H1 (cell line): ENCODE measurements around the gene OPCML. TPM values are rescaled to one million over a fixed set of nuclear protein-coding genes. Genes with fewer than 3 reads are reported as not detected.

ENCODE experiments used
- CTCF ChIA-PET: fragments of 300-600 bp; sonication (Branson Sonifier 250); formaldehyde crosslinking; loops from one replicate; lab custom pipeline; 2021; ENCODE audit not compliant: partially characterized antibody; lab: Charles Lee
- POLR2A ChIA-PET: fragments of 300-600 bp; sonication (Branson Sonifier 250); formaldehyde crosslinking; loops from one replicate; lab custom pipeline; 2021; ENCODE audit warnings: inconsistent platforms; ENCODE audit not compliant: partially characterized antibody; lab: Charles Lee
- DNase-seq, 2 experiments: peaks; one replicate each; pipeline versions ENCODE4 v3.0.0 to v3.0.0-alpha.2; 2010 to 2022; ENCODE audit warnings: low spot score in 2 of 2, low read depth in 1 of 2, mixed read lengths in 1 of 2
- FAIRE-seq: peaks from 2 replicates; lab custom pipeline; 2011; peaks lifted over from hg19 to GRCh38; lab: Jason Lieb, UNC
- H2AFZ ChIP-seq: 2 replicates; pipeline ENCODE4 v1.8.1; 2012; ENCODE audit warnings: low read length, inconsistent platforms
- H2AK5ac ChIP-seq: 2 replicates; pipeline ENCODE4 v1.6.1; 2013; ENCODE audit warnings: low read depth, low read length
- H2BK120ac ChIP-seq: replicated peaks from 2 replicates; pipeline ENCODE3; 2013; ENCODE audit warnings: low read depth, low read length, inconsistent platforms
- H2BK12ac ChIP-seq: 2 replicates; pipeline ENCODE4 v1.6.1; 2013; ENCODE audit warnings: low read depth, low read length
- H2BK15ac ChIP-seq: 2 replicates; pipeline ENCODE4 v1.6.1; 2013; ENCODE audit warnings: low read length
- H2BK20ac ChIP-seq: 2 replicates; pipeline ENCODE4 v1.6.1; 2013; ENCODE audit warnings: low read length
- H2BK5ac ChIP-seq: 2 replicates; pipeline ENCODE4 v1.6.1; 2013; ENCODE audit warnings: low read depth, low read length
- H3K14ac ChIP-seq: 2 replicates; pipeline ENCODE4 v1.6.1; 2013; ENCODE audit warnings: inconsistent platforms; ENCODE audit not compliant: insufficient read length
- H3K18ac ChIP-seq: 2 replicates; pipeline ENCODE4 v1.6.1; 2013; ENCODE audit warnings: low read length; ENCODE audit errors: extremely low read depth
- H3K23ac ChIP-seq: 2 replicates; pipeline ENCODE4 v1.6.1; 2013; ENCODE audit warnings: inconsistent platforms; ENCODE audit not compliant: insufficient read length
- H3K23me2 ChIP-seq: 2 replicates; pipeline ENCODE4 v1.6.1; 2013; ENCODE audit warnings: low read depth, low read length
- H3K27ac ChIP-seq: 2 replicates; pipeline ENCODE4 v1.6.1; 2011; ENCODE audit warnings: low read depth, low read length, inconsistent platforms
- H3K27me3 ChIP-seq, 4 experiments: replicated peaks in 1 of 4; 1 replicate in 1 of 4; 2 replicates in 3 of 4; pipeline versions ENCODE4 v1.6.1 to v1.8.1; 2011 to 2013; ENCODE audit warnings: low read length in 3 of 4, mild to moderate bottlenecking in 3 of 4, inconsistent platforms in 2 of 4, mixed read lengths in 2 of 4, moderate library complexity in 1 of 4; ENCODE audit not compliant: control insufficient read depth in 3 of 4, insufficient read depth in 3 of 4; ENCODE audit errors: extremely low read depth in 1 of 4
- H3K36me3 ChIP-seq, 4 experiments: 2 replicates each; pipeline versions ENCODE4 v1.6.1 to v1.8.1; 2011 to 2013; ENCODE audit warnings: mild to moderate bottlenecking in 4 of 4, low read length in 3 of 4, moderate library complexity in 2 of 4, control low read depth in 1 of 4, inconsistent platforms in 1 of 4; ENCODE audit not compliant: insufficient read depth in 4 of 4, control insufficient read depth in 2 of 4
- H3K4ac ChIP-seq: replicated peaks from 2 replicates; pipeline ENCODE3; 2013; ENCODE audit warnings: low read length, low read depth, mixed read lengths, inconsistent platforms; ENCODE audit not compliant: insufficient read length
- H3K4me1 ChIP-seq, 4 experiments: replicated peaks in 1 of 4; 1 replicate in 1 of 4; 2 replicates in 3 of 4; pipeline versions ENCODE4 v1.6.1 to v1.8.1; 2011 to 2013; ENCODE audit warnings: low read length in 3 of 4, inconsistent platforms in 2 of 4, mixed read lengths in 1 of 4; ENCODE audit not compliant: insufficient read depth in 4 of 4, control insufficient read depth in 3 of 4
- H3K4me2 ChIP-seq, 2 experiments: 2 replicates each; pipeline versions ENCODE4 v1.6.1 to v1.8.1; 2011 to 2013; ENCODE audit warnings: low read depth in 2 of 2, low read length in 2 of 2, control low read depth in 1 of 2, inconsistent platforms in 1 of 2, mild to moderate bottlenecking in 1 of 2; ENCODE audit not compliant: insufficient read depth in 1 of 2
- H3K4me3 ChIP-seq, 4 experiments: fragments of 200-600, 300-600 bp in 1 of 4; sonication (generic), shearing (Covaris generic), sonication (Bioruptor Twin) in 1 of 4; 2 replicates each; pipeline versions ENCODE4 v1.5.1 to v1.8.1; 2011 to 2016; ENCODE audit warnings: low read length in 4 of 4, low read depth in 3 of 4, control low read depth in 2 of 4, inconsistent platforms in 2 of 4, mild to moderate bottlenecking in 2 of 4, mixed read lengths in 1 of 4, moderate library complexity in 1 of 4; ENCODE audit not compliant: insufficient read depth in 2 of 4; ENCODE audit errors: extremely low read depth in 1 of 4
- H3K56ac ChIP-seq: replicated peaks from 2 replicates; pipeline ENCODE3; 2013; ENCODE audit warnings: low read depth, mild to moderate bottlenecking, mixed read lengths, low read length, inconsistent platforms; ENCODE audit not compliant: insufficient read length
- H3K79me1 ChIP-seq: 2 replicates; pipeline ENCODE4 v1.6.1; 2013; ENCODE audit warnings: low read depth, low read length, control low read depth
- H3K79me2 ChIP-seq, 2 experiments: 2 replicates each; pipeline versions ENCODE4 v1.6.1 to v1.8.1; 2012 to 2013; ENCODE audit warnings: low read length in 2 of 2, mild to moderate bottlenecking in 2 of 2, inconsistent platforms in 1 of 2; ENCODE audit not compliant: insufficient read depth in 2 of 2, control insufficient read depth in 1 of 2
- H3K9ac ChIP-seq, 4 experiments: replicated peaks in 1 of 4; 1 replicate in 1 of 4; 2 replicates in 3 of 4; pipeline versions ENCODE4 v1.6.1 to v1.8.1; 2011 to 2013; ENCODE audit warnings: low read depth in 3 of 4, low read length in 3 of 4, control low read depth in 2 of 4, mild to moderate bottlenecking in 2 of 4, moderate library complexity in 2 of 4, inconsistent platforms in 1 of 4; ENCODE audit errors: extremely low read depth in 1 of 4
- H3K9me3 ChIP-seq, 2 experiments: 2 replicates each; pipeline versions ENCODE4 v1.6.1 to v1.8.1; 2012 to 2013; ENCODE audit warnings: mild to moderate bottlenecking in 2 of 2, moderate library complexity in 2 of 2, control low read depth in 1 of 2, inconsistent platforms in 1 of 2, low read depth in 1 of 2, low read length in 1 of 2, mixed read lengths in 1 of 2; ENCODE audit not compliant: insufficient read depth in 2 of 2
- H4K20me1 ChIP-seq, 2 experiments: replicated peaks in 1 of 2; 2 replicates each; pipeline versions ENCODE3 to v1.8.1; 2011 to 2013; ENCODE audit warnings: inconsistent platforms in 2 of 2, low read length in 2 of 2, mild to moderate bottlenecking in 1 of 2; ENCODE audit not compliant: insufficient read depth in 2 of 2, control insufficient read depth in 1 of 2
- H4K5ac ChIP-seq: 2 replicates; pipeline ENCODE4 v1.6.1; 2013; ENCODE audit warnings: low read length, low read depth, mixed read lengths, inconsistent platforms; ENCODE audit not compliant: insufficient read length
- H4K8ac ChIP-seq: 2 replicates; pipeline ENCODE4 v1.8.0; 2013; ENCODE audit warnings: mild to moderate bottlenecking, moderate library complexity, low read length, inconsistent platforms; ENCODE audit not compliant: insufficient read depth; ENCODE audit errors: extremely low read depth
- H4K91ac ChIP-seq: replicated peaks from 2 replicates; pipeline ENCODE3; 2013; ENCODE audit warnings: low read length, mixed read lengths, inconsistent platforms; ENCODE audit not compliant: insufficient read length
- BACH1 ChIP-seq: IDR thresholded peaks from 2 replicates; pipeline ENCODE4 v1.6.1; 2012; ENCODE audit warnings: low read length, improper control_type of control experiment
- CBX5 ChIP-seq: fragments of 300-800, 300-1000 bp; sonication (generic); IDR thresholded peaks from 2 replicates; pipeline ENCODE4 v1.7.1; 2016; ENCODE audit warnings: antibody characterized with exemption, low read length, low read depth
- CHD2 ChIP-seq: IDR thresholded peaks from 2 replicates; pipeline ENCODE4 v1.6.1; 2012; ENCODE audit warnings: low read length, improper control_type of control experiment
- JUND ChIP-seq: IDR thresholded peaks from 2 replicates; pipeline ENCODE4 v1.6.1; 2011; ENCODE audit warnings: mild to moderate bottlenecking, improper control_type of control experiment, low read length
- KDM4A ChIP-seq: IDR thresholded peaks from one replicate; pipeline ENCODE4 v1.7.1; 2012; ENCODE audit warnings: low read depth, mild to moderate bottlenecking, moderate library complexity, low read length, inconsistent platforms; ENCODE audit not compliant: severe bottlenecking
- NRF1 ChIP-seq: IDR thresholded peaks from 2 replicates; pipeline ENCODE4 v1.6.1; 2011; ENCODE audit warnings: mild to moderate bottlenecking, low read depth, low read length, improper control_type of control experiment
- POLR2AphosphoS5 ChIP-seq: IDR thresholded peaks from 2 replicates; pipeline ENCODE4 v1.6.1; 2011; ENCODE audit warnings: low read depth, low read length
- RFX5 ChIP-seq: IDR thresholded peaks from 2 replicates; pipeline ENCODE4 v1.6.1; 2011; ENCODE audit warnings: low read depth, low read length, improper control_type of control experiment, borderline replicate concordance
- SIRT6 ChIP-seq: IDR thresholded peaks from one replicate; pipeline ENCODE4 v1.7.1; 2012; ENCODE audit warnings: low read length, inconsistent platforms
- SP4 ChIP-seq: IDR thresholded peaks from 2 replicates; pipeline ENCODE4 v1.6.1; 2012; ENCODE audit warnings: low read length, inconsistent platforms
- TCF12 ChIP-seq: IDR thresholded peaks from 2 replicates; pipeline ENCODE4 v1.6.1; 2011; ENCODE audit warnings: low read depth, mild to moderate bottlenecking, low read length
- WGBS, 2 experiments: shearing (Covaris generic) in 1 of 2; methylation state at CpG; one replicate each; pipeline versions ENCODE4 v1.1.6 to v1.1.7; 2013 to 2015; ENCODE audit warnings: low lambda C conversion rate in 2 of 2, mixed read lengths in 2 of 2, inconsistent platforms in 1 of 2, low coverage in 1 of 2, missing lambda C conversion rate in 1 of 2; ENCODE audit not compliant: insufficient replicate concordance in 2 of 2, insufficient coverage in 1 of 2, insufficient read length in 1 of 2; ENCODE audit errors: extremely low coverage in 1 of 2, missing lambda C conversion rate in 1 of 2; 5-methylcytosine and 5-hydroxymethylcytosine counted together
- polyA plus RNA-seq, 7 experiments: library from polyadenylated mRNA; depleted of rRNA in 3 of 7; stranded (reverse) in 5 of 7; unstranded in 2 of 7; fragments of >200 nt in 5 of 7; fragments of 200-250 nt in 2 of 7; gene quantifications; 1 replicate in 5 of 7; 2 replicates in 1 of 7; 4 replicates in 1 of 7; pipeline versions ENCODE4 v1.2.1 to v1.2.3, GENCODE V29; 2011 to 2013; ENCODE audit warnings: missing spikeins in 2 of 7, mixed read lengths in 2 of 7
- total RNA-seq: library from RNA; stranded (reverse); fragmentation: NEBNext Ultra II Directional; extraction: Animal tissue kit (Norgen Biotek cat#: 25700); gene quantifications from 2 replicates; pipeline ENCODE4 v1.2.1, GENCODE V29; 2021
- TF ChIP-seq, protein P1 (sequence below): IDR thresholded peaks from 2 replicates; pipeline ENCODE4 v1.6.1; 2012; ENCODE audit warnings: inconsistent platforms
- TF ChIP-seq, protein P2 (sequence below), 3 experiments: IDR thresholded peaks; 1 replicate in 2 of 3; 2 replicates in 1 of 3; pipeline versions ENCODE4 v1.5.1 to v1.6.1; 2011; ENCODE audit warnings: low read length in 3 of 3, mild to moderate bottlenecking in 3 of 3, inconsistent platforms in 2 of 3, low read depth in 1 of 3, moderate library complexity in 1 of 3; ENCODE audit not compliant: insufficient read depth in 1 of 3; ENCODE audit errors: control extremely low read depth in 1 of 3

OPCML gene
- total and polyA plus RNA-seq, 2 of the 8 experiments (the other 6 are each of a cell fraction or from before 2014, with no cell fraction given), result 2.3 to 3.1 TPM

DNA sequence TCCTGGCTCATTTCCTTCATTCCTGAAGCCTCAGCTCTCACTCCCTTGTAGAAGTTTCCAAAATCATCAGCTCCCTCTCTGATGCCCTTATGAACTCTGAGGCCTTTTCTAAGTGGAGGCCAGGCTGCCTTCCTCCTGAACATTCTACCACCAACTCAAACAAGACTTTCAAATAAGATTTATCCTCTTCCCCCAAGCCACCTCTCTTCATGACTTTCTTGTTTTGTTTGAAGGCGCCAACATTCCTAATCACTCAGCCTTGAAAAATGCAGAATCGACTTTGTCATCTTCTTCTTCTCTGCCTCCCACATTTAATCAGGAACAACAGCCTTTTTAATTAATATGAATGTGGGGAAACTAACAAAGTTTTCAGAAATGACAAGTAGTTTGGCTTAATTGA lies 927.9 kb downstream of the OPCML start:
- H4K5ac ChIP-seq, result no peak overlapping the region
- TF ChIP-seq RFX5 (no peak), TCF12 (no peak), CHD2 (no peak), KDM4A (no peak), JUND (no peak), POLR2AphosphoS5 (no peak), CBX5 (no peak), SP4 (no peak), BACH1 (no peak), SIRT6 (no peak), NRF1 (no peak)
- TF ChIP-seq, protein P1, sequence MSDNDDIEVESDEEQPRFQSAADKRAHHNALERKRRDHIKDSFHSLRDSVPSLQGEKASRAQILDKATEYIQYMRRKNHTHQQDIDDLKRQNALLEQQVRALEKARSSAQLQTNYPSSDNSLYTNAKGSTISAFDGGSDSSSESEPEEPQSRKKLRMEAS, result no peak
- TF ChIP-seq, protein P2, sequence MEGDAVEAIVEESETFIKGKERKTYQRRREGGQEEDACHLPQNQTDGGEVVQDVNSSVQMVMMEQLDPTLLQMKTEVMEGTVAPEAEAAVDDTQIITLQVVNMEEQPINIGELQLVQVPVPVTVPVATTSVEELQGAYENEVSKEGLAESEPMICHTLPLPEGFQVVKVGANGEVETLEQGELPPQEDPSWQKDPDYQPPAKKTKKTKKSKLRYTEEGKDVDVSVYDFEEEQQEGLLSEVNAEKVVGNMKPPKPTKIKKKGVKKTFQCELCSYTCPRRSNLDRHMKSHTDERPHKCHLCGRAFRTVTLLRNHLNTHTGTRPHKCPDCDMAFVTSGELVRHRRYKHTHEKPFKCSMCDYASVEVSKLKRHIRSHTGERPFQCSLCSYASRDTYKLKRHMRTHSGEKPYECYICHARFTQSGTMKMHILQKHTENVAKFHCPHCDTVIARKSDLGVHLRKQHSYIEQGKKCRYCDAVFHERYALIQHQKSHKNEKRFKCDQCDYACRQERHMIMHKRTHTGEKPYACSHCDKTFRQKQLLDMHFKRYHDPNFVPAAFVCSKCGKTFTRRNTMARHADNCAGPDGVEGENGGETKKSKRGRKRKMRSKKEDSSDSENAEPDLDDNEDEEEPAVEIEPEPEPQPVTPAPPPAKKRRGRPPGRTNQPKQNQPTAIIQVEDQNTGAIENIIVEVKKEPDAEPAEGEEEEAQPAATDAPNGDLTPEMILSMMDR (IDR thresholded peaks at IDR 0.05; ENCODE audit: control extremely low read depth in 1 of 3, insufficient read depth in 1 of 3, low read depth in 1 of 3, low read length in 3 of 3), result no peak

More for the DNA sequence above, 927.9 kb downstream of the OPCML start:
- H3K4me1 ChIP-seq, result no peaks in the 10 kb centered on the region; a peak in 1 of 7 replicates
- H3K18ac ChIP-seq, result no peak overlapping the region
- no peak overlapping the region for H2BK5ac ChIP-seq
- H3K4me3 ChIP-seq, result no peak overlapping the region
- no peak overlapping the region for H2AFZ ChIP-seq
- no peak overlapping the region for H3K9ac ChIP-seq
- no peak overlapping the region for H3K14ac ChIP-seq
- no peaks in the 10 kb centered on the region for H4K20me1 ChIP-seq
- H3K36me3 ChIP-seq, result no peaks in the 10 kb centered on the region
- FAIRE-seq, result no peak
- H3K27me3 ChIP-seq, result no peaks in the 10 kb centered on the region
- no peak overlapping the region for H4K8ac ChIP-seq
- H3K9me3 ChIP-seq, result no peaks in the 10 kb centered on the region
- no peaks in the 10 kb centered on the region for H3K79me1 ChIP-seq
- H3K4me2 ChIP-seq, result no peak overlapping the region
- no peak for DNase-seq
- no peak overlapping the region for H3K27ac ChIP-seq
- no peak overlapping the region for H2AK5ac ChIP-seq
- CTCF ChIA-PET, result interaction anchor here (0.6 to 1.3 kb wide), 3 partner anchors 184 to 339 kb away, joined by 3 to 4 read pairs (median 3); no protein-coding TSS in a partner anchor
- WGBS, 2 experiments, result 89% methylated on average over 2 of the region's 2 CpGs; no CpG with 5 or more reads in 1 of the 2 experiments
- H3K4ac ChIP-seq, result no peak overlapping the region
- no peak overlapping the region for H4K91ac ChIP-seq
- no peaks in the 10 kb centered on the region for H3K79me2 ChIP-seq
- POLR2A ChIA-PET, result no interaction called here
- no peak overlapping the region for H2BK15ac ChIP-seq
- no peak overlapping the region for H2BK12ac ChIP-seq
- H3K23me2 ChIP-seq, result no peaks in the 10 kb centered on the region
- no peak overlapping the region for H3K56ac ChIP-seq
- no peak overlapping the region for H3K23ac ChIP-seq
- H2BK20ac ChIP-seq, result no peak overlapping the region
- H2BK120ac ChIP-seq, result no peak overlapping the region
